ENCODE data around the gene BDNF. TPM values are rescaled to one million over a fixed set of nuclear protein-coding genes. Genes with fewer than 3 reads are reported as not detected.

Gene BDNF
- polyA plus RNA-seq, 4 donors: 0.15 to 0.69 TPM; not detected in 2

DNA sequence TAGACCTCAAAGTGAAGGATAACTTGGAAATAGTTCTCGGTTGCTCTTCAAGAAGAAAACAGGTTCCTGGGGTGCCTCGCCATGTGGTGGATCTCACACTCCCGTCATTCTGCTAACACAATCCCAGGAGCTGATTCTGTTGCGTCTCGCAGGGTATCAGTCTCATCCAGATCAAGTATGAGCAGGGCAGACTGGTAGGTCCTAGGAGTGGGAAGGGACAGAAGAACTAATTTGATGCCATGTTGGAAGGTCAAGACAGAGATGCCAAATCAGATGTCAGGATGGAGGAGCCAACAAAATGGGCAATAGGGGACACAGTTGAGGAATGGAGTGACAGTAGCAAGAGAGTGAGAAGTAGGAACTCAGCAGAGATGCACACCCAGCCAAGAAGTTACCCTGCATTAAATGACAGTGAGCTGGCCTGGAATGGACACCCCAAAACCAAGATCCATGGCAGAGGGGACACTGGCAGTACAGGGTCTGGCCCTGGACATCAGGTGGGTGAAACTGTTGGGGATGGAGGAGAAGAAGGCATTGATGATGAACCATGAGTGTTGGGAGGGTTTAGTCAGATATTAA lies 76.2 kb downstream of the BDNF start:
- Histone ChIP-seq H3K9me3 (ENCODE audit: control insufficient read depth in 2 of 2, insufficient read depth in 1 of 2, low read depth in 1 of 2, low read length in 1 of 2) (no peaks in the 10 kb centered on the region), H3K27me3 (ENCODE audit: control insufficient read depth in 3 of 3, insufficient read depth in 3 of 3, low read length in 3 of 3) (no peaks in the 10 kb centered on the region), H3K4me1 (ENCODE audit: control insufficient read depth in 3 of 3, insufficient read depth in 2 of 3, low read depth in 1 of 3, low read length in 2 of 3) (no peaks in the 10 kb centered on the region), H3K27ac (ENCODE audit: low read depth in 1 of 3, low read length in 2 of 3) (no peak overlapping the region), H3K4me3 (ENCODE audit: low read depth in 1 of 3, low read length in 3 of 3) (no peak overlapping the region), H3K36me3 (ENCODE audit: control insufficient read depth in 3 of 3, insufficient read depth in 2 of 3, low read depth in 1 of 3, low read length in 3 of 3) (no peaks in the 10 kb centered on the region)
- WGBS, 3 donors: 72 to 82% (median 77%) methylated on average over 5 of the region's 5 CpGs
- DNase-seq (no peak), FAIRE-seq (no peak)

DNA sequence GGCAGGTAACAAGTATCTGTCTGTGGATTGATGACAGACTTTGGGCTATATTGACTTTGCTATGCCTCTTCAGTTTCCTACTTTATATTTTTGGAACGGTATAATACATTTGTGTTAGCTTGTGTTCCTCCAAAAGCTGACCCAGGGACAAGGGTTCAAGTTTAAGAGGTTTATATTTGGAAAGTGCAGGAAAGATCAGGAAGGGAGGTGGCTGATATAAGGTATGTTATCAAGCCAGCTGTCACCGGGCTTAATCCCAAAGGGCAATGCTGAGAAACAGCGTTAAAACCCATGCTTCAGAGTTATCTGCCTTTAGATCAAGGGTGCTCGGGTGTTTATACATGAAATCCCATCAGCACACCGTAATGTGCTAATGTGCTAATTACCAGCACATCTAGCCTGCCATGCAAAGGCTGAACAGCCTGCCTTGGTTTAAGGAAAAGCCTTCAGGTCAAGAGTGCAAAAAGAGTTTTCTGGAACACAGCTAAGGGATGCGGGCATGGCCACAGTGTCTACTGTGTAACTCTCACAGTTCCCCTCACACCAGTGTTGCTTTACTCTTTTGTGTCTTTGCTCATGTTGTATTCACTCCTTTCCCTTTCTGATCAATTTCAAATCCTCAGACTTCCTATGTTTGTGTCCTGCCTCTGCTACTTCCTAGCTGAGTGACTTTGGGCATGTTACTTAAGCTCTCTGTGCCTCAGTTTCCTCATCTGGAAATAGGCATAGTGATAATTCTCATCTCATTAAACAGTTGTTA lies 77.5 kb downstream of the BDNF start:
- H3K36me3 ChIP-seq (ENCODE audit: control insufficient read depth in 3 of 3, insufficient read depth in 2 of 3, low read depth in 1 of 3, low read length in 3 of 3): no peaks in the 10 kb centered on the region
- H3K4me3 ChIP-seq (ENCODE audit: low read depth in 1 of 3, low read length in 3 of 3): no peak overlapping the region
- H3K4me1 ChIP-seq (ENCODE audit: control insufficient read depth in 3 of 3, insufficient read depth in 2 of 3, low read depth in 1 of 3, low read length in 2 of 3): no peaks in the 10 kb centered on the region
- H3K9me3 ChIP-seq (ENCODE audit: control insufficient read depth in 2 of 2, insufficient read depth in 1 of 2, low read depth in 1 of 2, low read length in 1 of 2): no peaks in the 10 kb centered on the region
- FAIRE-seq: no peak
- 34 to 62% (median 51%) methylated on average over 6 of the region's 6 CpGs for WGBS, 3 donors
- no peak for DNase-seq
- H3K27ac ChIP-seq (ENCODE audit: low read depth in 1 of 3, low read length in 2 of 3): no peak overlapping the region
- no peaks in the 10 kb centered on the region for H3K27me3 ChIP-seq (ENCODE audit: control insufficient read depth in 3 of 3, insufficient read depth in 3 of 3, low read length in 3 of 3)

GRCh38 chr11:27621405-27622161 lies 78.7 kb downstream of the BDNF start:
- WGBS, 3 donors: 74 to 85% (median 79%) methylated on average over 4 of the region's 4 CpGs
- no peak for DNase-seq
- no peaks in the 10 kb centered on the region for H3K9me3 ChIP-seq (ENCODE audit: control insufficient read depth in 2 of 2, insufficient read depth in 1 of 2, low read depth in 1 of 2, low read length in 1 of 2)
- H3K27me3 ChIP-seq (ENCODE audit: control insufficient read depth in 3 of 3, insufficient read depth in 3 of 3, low read length in 3 of 3): no peaks in the 10 kb centered on the region
- FAIRE-seq: no peak
- H3K4me1 ChIP-seq (ENCODE audit: control insufficient read depth in 3 of 3, insufficient read depth in 2 of 3, low read depth in 1 of 3, low read length in 2 of 3): no peaks in the 10 kb centered on the region
- no peaks in the 10 kb centered on the region for H3K36me3 ChIP-seq (ENCODE audit: control insufficient read depth in 3 of 3, insufficient read depth in 2 of 3, low read depth in 1 of 3, low read length in 3 of 3)
- H3K27ac ChIP-seq (ENCODE audit: low read depth in 1 of 3, low read length in 2 of 3): no peak overlapping the region
- H3K4me3 ChIP-seq (ENCODE audit: low read depth in 1 of 3, low read length in 3 of 3): no peak overlapping the region

GRCh38 chr11:27619763-27620335 lies 80.4 kb downstream of the BDNF start:
- Histone ChIP-seq H3K27me3 (ENCODE audit: control insufficient read depth in 3 of 3, insufficient read depth in 3 of 3, low read length in 3 of 3) (no peaks in the 10 kb centered on the region), H3K9me3 (ENCODE audit: control insufficient read depth in 2 of 2, insufficient read depth in 1 of 2, low read depth in 1 of 2, low read length in 1 of 2) (no peaks in the 10 kb centered on the region), H3K27ac (ENCODE audit: low read depth in 1 of 3, low read length in 2 of 3) (no peak overlapping the region), H3K4me3 (ENCODE audit: low read depth in 1 of 3, low read length in 3 of 3) (no peak overlapping the region), H3K4me1 (ENCODE audit: control insufficient read depth in 3 of 3, insufficient read depth in 2 of 3, low read depth in 1 of 3, low read length in 2 of 3) (no peaks in the 10 kb centered on the region), H3K36me3 (ENCODE audit: control insufficient read depth in 3 of 3, insufficient read depth in 2 of 3, low read depth in 1 of 3, low read length in 3 of 3) (no peaks in the 10 kb centered on the region)
- 60 to 81% (median 62%) methylated on average over 2 of the region's 2 CpGs for WGBS, 3 donors
- no peak for FAIRE-seq
- DNase-seq: no peak

DNA sequence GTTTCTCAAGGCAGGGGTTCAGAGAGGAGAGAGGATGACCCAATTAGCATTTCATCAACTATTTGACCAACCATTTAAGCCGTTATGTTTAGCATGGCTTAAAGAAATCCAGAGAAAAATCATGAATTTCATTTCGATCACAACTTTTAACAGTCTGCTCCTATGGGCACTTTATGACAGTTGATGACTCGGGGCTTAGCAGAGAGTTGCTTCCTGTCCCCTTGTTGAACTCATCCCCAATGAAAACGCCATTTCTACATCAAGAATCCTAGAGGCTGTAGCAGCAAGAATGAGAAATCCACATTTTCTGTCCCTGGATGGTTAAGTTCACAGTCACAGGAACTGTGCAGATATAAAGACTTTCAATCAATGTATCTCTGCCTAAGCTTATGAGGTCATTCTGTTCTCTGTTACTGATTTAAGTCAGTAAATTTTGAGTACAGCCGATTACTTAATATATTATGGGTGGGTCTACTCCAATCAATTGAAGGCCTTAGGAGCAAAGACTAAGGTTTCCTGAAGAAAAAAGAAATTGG lies 81.1 kb downstream of the BDNF start:
- 67 to 78% (median 70%) methylated on average over 5 of the region's 5 CpGs for WGBS, 3 donors
- no peak overlapping the region for H3K4me3 ChIP-seq (ENCODE audit: low read depth in 1 of 3, low read length in 3 of 3)
- H3K36me3 ChIP-seq (ENCODE audit: control insufficient read depth in 3 of 3, insufficient read depth in 2 of 3, low read depth in 1 of 3, low read length in 3 of 3): no peaks in the 10 kb centered on the region
- H3K27me3 ChIP-seq (ENCODE audit: control insufficient read depth in 3 of 3, insufficient read depth in 3 of 3, low read length in 3 of 3): no peaks in the 10 kb centered on the region
- no peak overlapping the region for H3K27ac ChIP-seq (ENCODE audit: low read depth in 1 of 3, low read length in 2 of 3)
- DNase-seq: no peak
- FAIRE-seq: no peak
- no peaks in the 10 kb centered on the region for H3K9me3 ChIP-seq (ENCODE audit: control insufficient read depth in 2 of 2, insufficient read depth in 1 of 2, low read depth in 1 of 2, low read length in 1 of 2)
- no peaks in the 10 kb centered on the region for H3K4me1 ChIP-seq (ENCODE audit: control insufficient read depth in 3 of 3, insufficient read depth in 2 of 3, low read depth in 1 of 3, low read length in 2 of 3)

GRCh38 chr11:27618281-27618915 lies 81.9 kb downstream of the BDNF start:
- Histone ChIP-seq H3K4me3 (ENCODE audit: low read depth in 1 of 3, low read length in 3 of 3) (no peak overlapping the region), H3K9me3 (ENCODE audit: control insufficient read depth in 2 of 2, insufficient read depth in 1 of 2, low read depth in 1 of 2, low read length in 1 of 2) (no peaks in the 10 kb centered on the region), H3K36me3 (ENCODE audit: control insufficient read depth in 3 of 3, insufficient read depth in 2 of 3, low read depth in 1 of 3, low read length in 3 of 3) (no peaks in the 10 kb centered on the region), H3K4me1 (ENCODE audit: control insufficient read depth in 3 of 3, insufficient read depth in 2 of 3, low read depth in 1 of 3, low read length in 2 of 3) (no peaks in the 10 kb centered on the region), H3K27ac (ENCODE audit: low read depth in 1 of 3, low read length in 2 of 3) (no peak overlapping the region), H3K27me3 (ENCODE audit: control insufficient read depth in 3 of 3, insufficient read depth in 3 of 3, low read length in 3 of 3) (no peaks in the 10 kb centered on the region)
- 57 to 67% (median 66%) methylated on average over 2 of the region's 2 CpGs for WGBS, 3 donors
- no peak for FAIRE-seq
- no peak for DNase-seq

- H3K9me3 ChIP-seq (ENCODE audit: control insufficient read depth in 2 of 2, insufficient read depth in 1 of 2, low read depth in 1 of 2, low read length in 1 of 2): no peaks in the 10 kb centered on the region
- H3K36me3 ChIP-seq (ENCODE audit: control insufficient read depth in 3 of 3, insufficient read depth in 2 of 3, low read depth in 1 of 3, low read length in 3 of 3): no peaks in the 10 kb centered on the region
- DNase-seq (no peak), FAIRE-seq (no peak)
- H3K4me3 ChIP-seq (ENCODE audit: low read depth in 1 of 3, low read length in 3 of 3): no peak overlapping the region
- H3K4me1 ChIP-seq (ENCODE audit: control insufficient read depth in 3 of 3, insufficient read depth in 2 of 3, low read depth in 1 of 3, low read length in 2 of 3): no peaks in the 10 kb centered on the region
- WGBS, 3 donors: 54 to 76% (median 65%) methylated on average over 2 of the region's 2 CpGs
- no peak overlapping the region for H3K27ac ChIP-seq (ENCODE audit: low read depth in 1 of 3, low read length in 2 of 3)
- H3K27me3 ChIP-seq (ENCODE audit: control insufficient read depth in 3 of 3, insufficient read depth in 3 of 3, low read length in 3 of 3): no peaks in the 10 kb centered on the region
Observed at GRCh38 chr11:27616711-27617110, 83.5 kb downstream of the BDNF start.

GRCh38 chr11:27615833-27616232 lies 84.4 kb downstream of the BDNF start:
- DNase-seq: no peak
- Histone ChIP-seq H3K9me3 (ENCODE audit: control insufficient read depth in 2 of 2, insufficient read depth in 1 of 2, low read depth in 1 of 2, low read length in 1 of 2) (no peaks in the 10 kb centered on the region), H3K4me3 (ENCODE audit: low read depth in 1 of 3, low read length in 3 of 3) (no peak overlapping the region), H3K27ac (ENCODE audit: low read depth in 1 of 3, low read length in 2 of 3) (no peak overlapping the region), H3K36me3 (ENCODE audit: control insufficient read depth in 3 of 3, insufficient read depth in 2 of 3, low read depth in 1 of 3, low read length in 3 of 3) (no peaks in the 10 kb centered on the region), H3K4me1 (ENCODE audit: control insufficient read depth in 3 of 3, insufficient read depth in 2 of 3, low read depth in 1 of 3, low read length in 2 of 3) (no peaks in the 10 kb centered on the region), H3K27me3 (ENCODE audit: control insufficient read depth in 3 of 3, insufficient read depth in 3 of 3, low read length in 3 of 3) (no peaks in the 10 kb centered on the region)
- FAIRE-seq: no peak
- WGBS, 3 donors: 90 to 91% (median 91%) methylated on average over 5 of the region's 5 CpGs

Data from small intestine (tissue), 7 donors.